ENCODE measurements around the gene FLNC. TPM values are rescaled to one million over a fixed set of nuclear protein-coding genes. Genes with fewer than 3 reads are reported as not detected.

Gene FLNC
- total RNA-seq, 2 experiments from 2014 or later = 0.14 to 0.16 TPM

DNA sequence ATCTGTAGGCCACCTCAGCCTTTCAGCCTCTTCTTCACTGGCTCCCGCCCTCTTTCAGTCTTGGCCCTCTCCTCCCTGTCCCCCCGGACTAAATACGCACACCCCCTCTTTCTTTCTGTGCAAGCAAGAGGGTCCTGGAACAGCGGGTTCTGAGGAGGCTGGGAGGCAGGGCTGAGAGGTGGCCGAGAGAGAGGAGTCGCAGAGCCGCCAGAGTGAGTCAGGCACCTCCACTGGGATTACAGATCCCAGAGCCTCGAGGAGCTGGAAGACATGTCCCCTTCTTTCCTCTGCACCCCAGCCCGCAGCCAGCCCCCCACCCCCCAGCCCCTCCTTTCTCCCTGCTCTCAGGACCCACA lies 38.3 kb upstream of the FLNC start:
- ChIA-PET CTCF (interaction anchor here (0.8 to 4.2 kb wide), 3 partner anchors 39 to 92 kb away, joined by 3 to 30 read pairs (median 4); partner anchors contain the start of gene ATP6V1F), POLR2A (no interaction called here)
- Mint-ChIP-seq H3K4me3 (peak overlapping the region; percentile 80), H3K27ac (no peak overlapping the region), H3K36me3 (ENCODE audit: low read depth) (no peaks in the 10 kb centered on the region), H3K4me1 (ENCODE audit: low read depth) (peaks cover 8% of the 10 kb centered on the region), H3K27me3 (peaks cover 4% of the 10 kb centered on the region), H3K9me3 (no peaks in the 10 kb centered on the region)
- no peak for DNase-seq
- ATAC-seq = no peak
- intact Hi-C loops (cut with micrococcal nuclease) = no loop called here
- TF ChIP-seq CTCF (IDR thresholded peaks at IDR 0.05) = no peak

DNA sequence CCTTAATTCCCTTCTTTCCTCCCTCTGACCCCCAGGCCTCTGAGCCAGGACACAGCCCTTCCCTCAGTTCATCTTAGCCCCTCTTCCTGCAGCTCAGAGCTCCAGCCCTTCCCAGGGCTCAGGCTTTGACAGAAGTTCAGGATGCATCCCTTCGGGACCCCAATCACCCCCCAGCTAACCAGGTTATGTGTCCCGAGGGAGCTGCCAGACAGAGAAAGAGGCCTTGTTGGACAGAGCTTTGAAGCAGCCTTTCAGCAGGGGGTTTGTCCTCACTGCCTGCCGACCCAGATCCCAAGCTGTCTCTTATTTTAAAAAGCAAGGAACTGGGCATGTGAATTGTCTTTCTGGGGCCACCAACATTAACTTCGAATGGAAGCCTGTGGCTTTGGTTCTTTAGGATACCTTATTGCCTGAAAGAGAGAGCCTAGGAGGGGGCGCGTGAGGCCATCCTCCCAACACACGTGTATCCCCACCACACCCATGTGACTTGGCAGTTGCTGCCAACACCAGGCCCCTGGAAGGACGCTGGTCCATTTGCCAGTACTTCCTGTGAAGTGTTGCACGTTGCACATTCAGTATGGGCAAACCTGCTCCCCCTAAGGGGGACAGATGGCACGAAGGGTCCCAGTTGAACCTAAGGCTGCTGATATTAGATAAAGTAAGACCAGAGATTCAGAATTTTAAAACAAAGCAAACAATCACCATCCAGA lies 37.6 kb upstream of the FLNC start:
- Mint-ChIP-seq H3K27me3 (peaks cover 4% of the 10 kb centered on the region), H3K9me3 (no peaks in the 10 kb centered on the region), H3K36me3 (ENCODE audit: low read depth) (no peaks in the 10 kb centered on the region), H3K4me3 (peak overlapping the region; percentile 80), H3K4me1 (ENCODE audit: low read depth) (peaks cover 8% of the 10 kb centered on the region), H3K27ac (no peak overlapping the region)
- DNase-seq = peak; percentile 12
- ChIA-PET POLR2A (no interaction called here), CTCF (interaction anchor here (0.8 to 4.2 kb wide), 3 partner anchors 38 to 91 kb away, joined by 3 to 30 read pairs (median 4); partner anchors contain the start of gene ATP6V1F)
- intact Hi-C loops (cut with micrococcal nuclease) = no loop called here
- ATAC-seq = no peak
- no peak for TF ChIP-seq CTCF (IDR thresholded peaks at IDR 0.05)

GRCh38 chr7:128793181-128793547 lies 37.0 kb upstream of the FLNC start:
- intact Hi-C loops (cut with micrococcal nuclease) = no loop called here
- no peak for TF ChIP-seq CTCF (IDR thresholded peaks at IDR 0.05)
- Mint-ChIP-seq H3K4me1 (ENCODE audit: low read depth) (peaks cover 8% of the 10 kb centered on the region), H3K27ac (no peak overlapping the region), H3K9me3 (no peaks in the 10 kb centered on the region), H3K4me3 (no peak overlapping the region), H3K36me3 (ENCODE audit: low read depth) (no peaks in the 10 kb centered on the region), H3K27me3 (peaks cover 4% of the 10 kb centered on the region)
- ATAC-seq (no peak), DNase-seq (no peak)
- CTCF ChIA-PET = interaction anchor here (2.0 to 4.2 kb wide), 2 partner anchors 69 to 91 kb away, joined by 4 to 30 read pairs; partner anchors contain the start of gene ATP6V1F
- POLR2A ChIA-PET = no interaction called here

DNA sequence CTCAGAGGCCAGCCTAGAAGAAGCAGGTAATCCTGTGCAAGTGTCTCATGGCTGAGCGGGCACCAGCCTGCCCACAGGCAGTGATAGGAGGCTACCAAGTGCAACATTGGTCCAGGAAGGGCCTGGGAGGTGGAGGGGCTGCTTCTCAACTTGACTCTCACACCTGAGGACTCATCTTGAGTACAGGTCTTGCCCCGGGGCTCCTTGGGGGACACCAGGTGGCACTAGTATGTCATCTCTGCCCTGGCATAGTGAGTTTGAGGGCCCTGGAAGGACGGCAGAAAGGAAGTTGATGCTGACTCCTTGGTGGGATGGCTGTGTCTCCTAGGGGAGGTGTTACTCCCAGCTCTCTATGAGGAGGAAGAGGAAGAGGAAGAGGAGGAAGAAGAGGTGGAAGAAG lies 36.2 kb upstream of the FLNC start:
- DNase-seq (peak; percentile 54), ATAC-seq (no peak)
- Mint-ChIP-seq H3K27me3 (peaks cover 4% of the 10 kb centered on the region), H3K36me3 (ENCODE audit: low read depth) (no peaks in the 10 kb centered on the region), H3K27ac (no peak overlapping the region), H3K4me3 (no peak overlapping the region), H3K9me3 (no peaks in the 10 kb centered on the region), H3K4me1 (ENCODE audit: low read depth) (peaks cover 8% of the 10 kb centered on the region)
- TF ChIP-seq CTCF (IDR thresholded peaks at IDR 0.05) = peak; percentile 26
- ChIA-PET CTCF (interaction anchor here (0.7 to 4.2 kb wide), 4 partner anchors 9 to 90 kb away, joined by 3 to 30 read pairs (median 3); no protein-coding TSS in a partner anchor), POLR2A (no interaction called here)
- intact Hi-C loops (cut with micrococcal nuclease) = no loop called here

- POLR2A ChIA-PET = no interaction called here
- no peak for TF ChIP-seq CTCF (IDR thresholded peaks at IDR 0.05)
- Mint-ChIP-seq H3K4me1 (ENCODE audit: low read depth) (peaks cover 8% of the 10 kb centered on the region), H3K9me3 (no peaks in the 10 kb centered on the region), H3K27ac (no peak overlapping the region), H3K36me3 (ENCODE audit: low read depth) (no peaks in the 10 kb centered on the region), H3K4me3 (no peak overlapping the region), H3K27me3 (peaks cover 4% of the 10 kb centered on the region)
- intact Hi-C loops (cut with micrococcal nuclease) = no loop called here
- CTCF ChIA-PET = interaction anchor here (0.7 to 4.2 kb wide), 4 partner anchors 9 to 89 kb away, joined by 3 to 30 read pairs (median 3); no protein-coding TSS in a partner anchor
- ATAC-seq (no peak), DNase-seq (no peak)
These were observed 35.8 kb upstream of the FLNC start for GRCh38 chr7:128794436-128794835.
